ENCODE measurements around the gene ZNF197. TPM values are rescaled to one million over a fixed set of nuclear protein-coding genes. Genes with fewer than 3 reads are reported as not detected.

The ZNF197 gene
- total RNA-seq, 4 donors from 2014 or later = 4.8 to 11.6 (median 6.8) TPM

DNA sequence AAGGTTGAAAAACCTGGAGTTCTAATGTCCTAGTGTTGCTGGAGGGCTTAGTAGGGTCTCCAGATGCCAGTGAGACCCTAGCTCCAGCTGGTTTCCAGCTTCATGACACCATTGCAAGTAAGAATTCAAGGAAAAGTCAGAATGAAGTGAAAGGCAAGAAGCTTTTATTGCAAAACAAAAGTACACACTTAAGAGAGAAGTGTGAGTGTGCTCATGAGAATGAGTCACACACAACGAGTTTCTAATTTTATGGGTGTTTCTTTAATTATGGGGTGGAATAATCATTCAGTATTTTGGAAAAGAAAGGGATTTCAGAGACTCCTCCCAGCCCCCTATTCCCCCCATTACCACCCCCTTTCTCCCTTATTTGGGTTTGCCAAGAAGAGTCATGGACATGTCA, 63.1 kb downstream of the ZNF197 start:
- Histone ChIP-seq H3K9me3 (peaks cover 0 to 16% (median 0%) of the 10 kb centered on the region in 3 donors), H3K27ac (no peak overlapping the region), H3K27me3 (peaks cover 0 to 44% (median 0%) of the 10 kb centered on the region in 4 donors), H3K4me1 (peaks cover 0 to 16% (median 5%) of the 10 kb centered on the region in 3 donors), H3K36me3 (peaks cover 0 to 10% (median 0%) of the 10 kb centered on the region in 3 donors), H3K4me3 (no peak overlapping the region)
- TF ChIP-seq, protein P1, sequence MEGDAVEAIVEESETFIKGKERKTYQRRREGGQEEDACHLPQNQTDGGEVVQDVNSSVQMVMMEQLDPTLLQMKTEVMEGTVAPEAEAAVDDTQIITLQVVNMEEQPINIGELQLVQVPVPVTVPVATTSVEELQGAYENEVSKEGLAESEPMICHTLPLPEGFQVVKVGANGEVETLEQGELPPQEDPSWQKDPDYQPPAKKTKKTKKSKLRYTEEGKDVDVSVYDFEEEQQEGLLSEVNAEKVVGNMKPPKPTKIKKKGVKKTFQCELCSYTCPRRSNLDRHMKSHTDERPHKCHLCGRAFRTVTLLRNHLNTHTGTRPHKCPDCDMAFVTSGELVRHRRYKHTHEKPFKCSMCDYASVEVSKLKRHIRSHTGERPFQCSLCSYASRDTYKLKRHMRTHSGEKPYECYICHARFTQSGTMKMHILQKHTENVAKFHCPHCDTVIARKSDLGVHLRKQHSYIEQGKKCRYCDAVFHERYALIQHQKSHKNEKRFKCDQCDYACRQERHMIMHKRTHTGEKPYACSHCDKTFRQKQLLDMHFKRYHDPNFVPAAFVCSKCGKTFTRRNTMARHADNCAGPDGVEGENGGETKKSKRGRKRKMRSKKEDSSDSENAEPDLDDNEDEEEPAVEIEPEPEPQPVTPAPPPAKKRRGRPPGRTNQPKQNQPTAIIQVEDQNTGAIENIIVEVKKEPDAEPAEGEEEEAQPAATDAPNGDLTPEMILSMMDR (IDR thresholded peaks at IDR 0.05) = no peak
- TF ChIP-seq POLR2A (IDR thresholded peaks at IDR 0.05) = no peak
- DNase-seq = no peak
- intact Hi-C loops (cut with DNase I) = no loop called here
- WGBS, 2 donors = 21 to 37% methylated on average over 1 of the region's 1 CpG

Other genes with a start within 250 kb of the ZNF197 start
- gene ZNF445, start 147.4 kb upstream of the ZNF197 start, total RNA-seq = 1 to 10 TPM; 3.2 to 6.9 (median 4.6) TPM
- 1 to 10 TPM in 1 of 4 donors, under 1 TPM in 3; 0.61 to 2.9 (median 0.90) TPM for gene ZKSCAN7, start 69.8 kb upstream of the ZNF197 start, total RNA-seq
- gene ZNF660, start 40.1 kb upstream of the ZNF197 start, total RNA-seq = 1 to 10 TPM in 1 of 4 donors, under 1 TPM in 3; 0.04 to 2.5 (median 0.34) TPM
- gene ZNF35, start 23.7 kb downstream of the ZNF197 start, total RNA-seq = 10 to 100 TPM in 3 of 4 donors, 1 to 10 TPM in 1; 3.7 to 14.3 (median 11.3) TPM
- 1 to 10 TPM; 1.7 to 7.2 (median 2.6) TPM for gene ZNF502, start 87.6 kb downstream of the ZNF197 start, total RNA-seq
- 1 to 10 TPM in 1 of 4 donors, under 1 TPM in 3; 0.72 to 6.5 (median 0.82) TPM for gene ZNF501, start 104.6 kb downstream of the ZNF197 start, total RNA-seq
- 10 to 100 TPM in 3 of 4 donors, 1 to 10 TPM in 1; 7.5 to 24.4 (median 16.2) TPM for gene KIAA1143, start 136.6 kb downstream of the ZNF197 start, total RNA-seq
- 1 to 10 TPM; 3.2 to 9.1 (median 4.9) TPM for gene KIF15, start 136.8 kb downstream of the ZNF197 start, total RNA-seq
- 1 to 10 TPM; 4.3 to 9.2 (median 7.0) TPM for gene TMEM42, start 236.9 kb downstream of the ZNF197 start, total RNA-seq
- not detected for gene TGM4, start 249.6 kb downstream of the ZNF197 start, total RNA-seq